ENCODE results near the gene CCL22.

- TF ChIP-seq CTCF (IDR thresholded peaks at IDR 0.05; ENCODE audit: low read depth, low read length): no peak
- no peak for TF ChIP-seq EZH2phosphoT487 (IDR thresholded peaks at IDR 0.05; ENCODE audit: low read depth)
Measured at GRCh38 chr16:57380671-57381462, 22.3 kb downstream of the CCL22 start.
